AG04449 (cell line): Measurements from ENCODE around the gene PAN3.

Experiments used
- CTCF ChIA-PET: fragments of 350-600 bp; formaldehyde crosslinking; extraction: SDS; loops from one replicate; lab custom pipeline; 2021; ENCODE audit warnings: antibody characterized with exemption; lab: Yijun Ruan, JAX
- POLR2A ChIA-PET: fragments of 400-600, 350-600 bp; formaldehyde crosslinking; extraction: SDS; loops from one replicate; lab custom pipeline; 2020; ENCODE audit warnings: antibody characterized with exemption, inconsistent platforms; lab: Yijun Ruan, JAX
- DNase-seq: peaks from one replicate; pipeline ENCODE4 v3.0.0-alpha.2; 2010; ENCODE audit warnings: low read depth, low spot score
- H3K4me3 ChIP-seq: 2 replicates; pipeline ENCODE4 v1.5.1; 2011; ENCODE audit warnings: low read depth, mild to moderate bottlenecking, control low read depth, low read length
- CTCF ChIP-seq: IDR thresholded peaks from one replicate; pipeline ENCODE4 v1.5.1; 2011; ENCODE audit warnings: mild to moderate bottlenecking, moderate library complexity, low read length, control low read depth, inconsistent platforms; ENCODE audit not compliant: insufficient read depth; ENCODE audit errors: missing control alignments

Gene PAN3

GRCh38 chr13:28333204-28333881 lies 195.0 kb downstream of the PAN3 start:
- CTCF ChIA-PET = interaction anchor here (1.1 to 7.8 kb wide), 3 partner anchors 9 to 303 kb away, joined by 3 to 58 read pairs (median 8); no protein-coding TSS in a partner anchor
- no peak for DNase-seq
- POLR2A ChIA-PET = no interaction called here
- TF ChIP-seq CTCF = no peak
- no peak overlapping the region for H3K4me3 ChIP-seq

GRCh38 chr13:28336193-28336657 lies 197.9 kb downstream of the PAN3 start:
- POLR2A ChIA-PET = no interaction called here
- CTCF ChIA-PET = interaction anchor here (7.8 kb wide), 1 partner anchor 12 kb away, joined by 58 read pairs; no protein-coding TSS in a partner anchor
- no peak overlapping the region for H3K4me3 ChIP-seq

GRCh38 chr13:28337166-28338005 lies 199.0 kb downstream of the PAN3 start:
- POLR2A ChIA-PET = no interaction called here
- TF ChIP-seq CTCF = no peak
- H3K4me3 ChIP-seq = no peak overlapping the region
- CTCF ChIA-PET = interaction anchor here (1.2 to 7.8 kb wide), 3 partner anchors 9 to 13 kb away, joined by 3 to 58 read pairs (median 8); no protein-coding TSS in a partner anchor
- peak; percentile 73 for DNase-seq

More at GRCh38 chr13:28336193-28336657, 197.9 kb downstream of the PAN3 start:
- DNase-seq = no peak
- TF ChIP-seq CTCF = no peak

GRCh38 chr13:28338006-28338574 lies 199.7 kb downstream of the PAN3 start:
- H3K4me3 ChIP-seq = no peak overlapping the region
- POLR2A ChIA-PET = no interaction called here
- TF ChIP-seq CTCF = no peak
- no peak for DNase-seq
- CTCF ChIA-PET = interaction anchor here (1.2 to 7.8 kb wide), 3 partner anchors 9 to 13 kb away, joined by 3 to 58 read pairs (median 8); no protein-coding TSS in a partner anchor

GRCh38 chr13:28338742-28339141 lies 200.4 kb downstream of the PAN3 start:
- POLR2A ChIA-PET = no interaction called here

More at GRCh38 chr13:28338742-28339141, 200.4 kb downstream of the PAN3 start:
- DNase-seq = no peak
- CTCF ChIA-PET = interaction anchor here (1.2 to 7.8 kb wide), 3 partner anchors 9 to 14 kb away, joined by 3 to 58 read pairs (median 8); no protein-coding TSS in a partner anchor
- no peak for TF ChIP-seq CTCF
- no peak overlapping the region for H3K4me3 ChIP-seq
